Lung (tissue), 12 donors: Measurements from ENCODE around the gene TANC1. TPM values are rescaled to one million over a fixed set of nuclear protein-coding genes. Genes with fewer than 3 reads are reported as not detected.

Experiments
- ATAC-seq: fragments of 200-7000 bp; cut with Tn5 transposase; one replicate; pipeline ENCODE4 v1.9.1; 2020; ENCODE audit warnings: moderate number of reproducible peaks; ENCODE audit not compliant: insufficient read depth, low FRiP score
- DNase-seq, 3 donors: peaks; one replicate each; pipeline ENCODE4 v3.0.0-alpha.2; 2013 to 2017
- H3K27ac ChIP-seq, 2 donors: one replicate each; pipeline ENCODE4 v1.5.1; 2013; ENCODE audit warnings: mild to moderate bottlenecking in 2 of 2, moderate library complexity in 2 of 2, control low read depth in 1 of 2, inconsistent platforms in 1 of 2, low read depth in 1 of 2, low read length in 1 of 2
- H3K27me3 ChIP-seq, 3 donors: one replicate each; pipeline ENCODE4 v1.5.1; 2013; ENCODE audit warnings: low read length in 2 of 3; ENCODE audit not compliant: control insufficient read depth in 3 of 3, insufficient read depth in 3 of 3
- H3K36me3 ChIP-seq, 4 donors: one replicate each; pipeline ENCODE4 v1.5.1; 2013; ENCODE audit warnings: low read length in 4 of 4, mild to moderate bottlenecking in 1 of 4, moderate library complexity in 1 of 4; ENCODE audit not compliant: control insufficient read depth in 4 of 4, insufficient read depth in 4 of 4
- H3K4me1 ChIP-seq, 5 donors: one replicate each; pipeline ENCODE4 v1.5.1; 2013; ENCODE audit warnings: low read length in 5 of 5, mild to moderate bottlenecking in 2 of 5, moderate library complexity in 1 of 5; ENCODE audit not compliant: control insufficient read depth in 5 of 5, insufficient read depth in 5 of 5
- H3K4me3 ChIP-seq: one replicate; pipeline ENCODE4 v1.5.1; 2013; ENCODE audit warnings: mild to moderate bottlenecking, control low read depth, moderate library complexity
- H3K9ac ChIP-seq, 2 donors: one replicate each; pipeline ENCODE4 v1.5.1; 2013; ENCODE audit warnings: low read length in 2 of 2, control low read depth in 1 of 2; ENCODE audit not compliant: insufficient read depth in 1 of 2
- H3K9me3 ChIP-seq, 4 donors: one replicate each; pipeline ENCODE4 v1.5.1; 2013; ENCODE audit warnings: low read length in 3 of 4, mild to moderate bottlenecking in 1 of 4, moderate library complexity in 1 of 4; ENCODE audit not compliant: control insufficient read depth in 4 of 4, insufficient read depth in 3 of 4
- CTCF ChIP-seq: IDR thresholded peaks from 2 replicates; pipeline ENCODE4 v1.5.1; 2012; ENCODE audit warnings: mild to moderate bottlenecking; ENCODE audit errors: control extremely low read depth, extremely low read depth
- WGBS, 2 donors: extraction: QIAGEN DNeasy Blood & Tissue Kit; methylation state at CpG; one replicate each; pipeline ENCODE4 v1.1.7; 2013; 5-methylcytosine and 5-hydroxymethylcytosine counted together
- polyA plus RNA-seq, 2 donors: library from polyadenylated mRNA; stranded (reverse); fragments of 200-250 nt; gene quantifications; one replicate each; pipeline ENCODE4 v1.2.1, GENCODE V29; 2013
- total RNA-seq, 2 donors: library from RNA; depleted of rRNA in 1 of 2; stranded (reverse); fragments of >200 nt in 1 of 2; gene quantifications; one replicate each; pipeline ENCODE4 v1.2.1, GENCODE V29; 2014 to 2021
- donor health status: control.
- donor health status: control.
- donor health status: Bipolar disorder and iron deficiency.
- donor health status: healthy.
- donor health status: DM: yes; HTN: yes; CAD: no.

The TANC1 gene
- total and polyA plus RNA-seq, 4 donors, result 14.3 to 99.5 (median 37.3) TPM

GRCh38 chr2:159243529-159243928, 275.1 kb downstream of the TANC1 start:
- H3K27me3 ChIP-seq, result no peaks in the 10 kb centered on the region
- no peaks in the 10 kb centered on the region for H3K4me1 ChIP-seq
- H3K9me3 ChIP-seq, result peaks cover 0 to 2% (median 0%) of the 10 kb centered on the region in 4 donors
- H3K27ac ChIP-seq, result no peak overlapping the region
- no peak overlapping the region for H3K4me3 ChIP-seq
- DNase-seq (no peak), ATAC-seq (no peak)
- H3K36me3 ChIP-seq, result peaks cover 6 to 54% (median 32%) of the 10 kb centered on the region in 4 donors
- H3K9ac ChIP-seq, result no peak overlapping the region
- no peak for TF ChIP-seq CTCF

GRCh38 chr2:159246325-159246988, 278.0 kb downstream of the TANC1 start:
- Histone ChIP-seq H3K27me3 (no peaks in the 10 kb centered on the region), H3K9ac (no peak overlapping the region), H3K4me3 (no peak overlapping the region), H3K9me3 (peaks cover 0 to 2% (median under 1%) of the 10 kb centered on the region in 4 donors), H3K27ac (no peak overlapping the region), H3K36me3 (peaks cover 0 to 33% (median 18%) of the 10 kb centered on the region in 4 donors), H3K4me1 (peaks cover 0 to 6% (median 0%) of the 10 kb centered on the region in 5 donors)
- ATAC-seq, result no peak
- 82 to 88% methylated on average over 7 of the region's 7 CpGs for WGBS, 2 donors
- no peak for TF ChIP-seq CTCF
- no peak for DNase-seq

- TF ChIP-seq CTCF, result no peak
- Histone ChIP-seq H3K27me3 (no peaks in the 10 kb centered on the region), H3K9me3 (peaks cover 0 to 2% (median 0%) of the 10 kb centered on the region in 4 donors), H3K4me1 (peaks cover 0 to 6% (median 0%) of the 10 kb centered on the region in 5 donors), H3K27ac (peak overlapping the region; percentile 69 to 74), H3K9ac (peak overlapping the region in 1 of 2 donors; percentile 42), H3K36me3 (peaks cover 0 to 23% (median 10%) of the 10 kb centered on the region in 4 donors), H3K4me3 (no peak overlapping the region)
- peak in 2 of 3 donors; percentile 38 to 61 for DNase-seq
- peak; percentile 82 for ATAC-seq
- 21 to 26% methylated on average over 7 of the region's 7 CpGs for WGBS, 2 donors
Observed at GRCh38 chr2:159249990-159250715, 281.7 kb downstream of the TANC1 start.
